ENCODE data around the gene HSP90AA1. TPM values are rescaled to one million over a fixed set of nuclear protein-coding genes. Genes with fewer than 3 reads are reported as not detected.
"Not testable (repeated sequence)": the region's sequence is repeated elsewhere in the genome, so short reads cannot be mapped to it uniquely, and the experiment has no call there.

Gene HSP90AA1
- total and polyA plus RNA-seq, 8 donors, result 103 to 279 (median 224) TPM

- WGBS, 5 donors, result 82 to 85% (median 85%) methylated on average over 7 of the region's 7 CpGs
- peaks cover 68 to 91% (median 87%) of the 10 kb centered on the region in 4 donors for H3K36me3 ChIP-seq
- TF ChIP-seq EP300 (IDR thresholded peaks at IDR 0.05) (no peak), POLR2AphosphoS5 (IDR thresholded peaks at IDR 0.05) (no peak), POLR2A (IDR thresholded peaks at IDR 0.05) (no peak), CTCF (IDR thresholded peaks at IDR 0.05) (no peak)
These were observed 5.4 kb downstream of the HSP90AA1 start for GRCh38 chr14:102081231-102082080.

GRCh38 chr14:102080183-102081080 lies 6.4 kb downstream of the HSP90AA1 start:
- no peak for TF ChIP-seq POLR2A (IDR thresholded peaks at IDR 0.05)
- TF ChIP-seq POLR2AphosphoS5 (IDR thresholded peaks at IDR 0.05), result no peak
- no peak for TF ChIP-seq EP300 (IDR thresholded peaks at IDR 0.05)
- no peak for TF ChIP-seq CTCF (IDR thresholded peaks at IDR 0.05)
- Histone ChIP-seq H3K27me3 (no peaks in the 10 kb centered on the region), H3K36me3 (peaks cover 67 to 88% (median 83%) of the 10 kb centered on the region in 4 donors), H3K27ac (no peak overlapping the region), H3K9me3 (no peaks in the 10 kb centered on the region), H3K4me3 (no peak overlapping the region), H3K4me1 (peaks cover 23 to 43% (median 39%) of the 10 kb centered on the region in 4 donors)
- intact Hi-C loops (cut with DNase I; ENCODE audit: low total_unique reads), result no loop called here
- 77 to 84% (median 78%) methylated on average over 14 of the region's 14 CpGs for WGBS, 5 donors
- DNase-seq, result no peak

More at GRCh38 chr14:102081231-102082080, 5.4 kb downstream of the HSP90AA1 start:
- intact Hi-C loops (cut with DNase I; ENCODE audit: low total_unique reads), result no loop called here
- no peak for DNase-seq
- Histone ChIP-seq H3K9me3 (no peaks in the 10 kb centered on the region), H3K27me3 (no peaks in the 10 kb centered on the region), H3K27ac (no peak overlapping the region), H3K4me1 (peaks cover 27 to 49% (median 43%) of the 10 kb centered on the region in 4 donors), H3K4me3 (peak overlapping the region in 1 of 4 donors; percentile 71)

GRCh38 chr14:102079700-102079979 lies 7.2 kb downstream of the HSP90AA1 start:
- Histone ChIP-seq H3K27ac (no peak overlapping the region), H3K27me3 (no peaks in the 10 kb centered on the region), H3K4me3 (no peak overlapping the region), H3K4me1 (peaks cover 17 to 35% (median 31%) of the 10 kb centered on the region in 4 donors), H3K9me3 (no peaks in the 10 kb centered on the region), H3K36me3 (peaks cover 60 to 80% (median 76%) of the 10 kb centered on the region in 4 donors)
- no peak for DNase-seq
- intact Hi-C loops (cut with DNase I; ENCODE audit: low total_unique reads), result no loop called here
- TF ChIP-seq EP300 (IDR thresholded peaks at IDR 0.05) (no peak), POLR2A (IDR thresholded peaks at IDR 0.05) (no peak)

GRCh38 chr14:102078831-102079699 lies 7.8 kb downstream of the HSP90AA1 start:
- intact Hi-C loops (cut with DNase I; ENCODE audit: low total_unique reads), result no loop called here
- no peak overlapping the region for H3K4me3 ChIP-seq
- peaks cover 12 to 29% (median 25%) of the 10 kb centered on the region in 4 donors for H3K4me1 ChIP-seq
- TF ChIP-seq POLR2AphosphoS5 (IDR thresholded peaks at IDR 0.05), result no peak
- no peak for TF ChIP-seq EP300 (IDR thresholded peaks at IDR 0.05)
- TF ChIP-seq POLR2A (IDR thresholded peaks at IDR 0.05), result no peak
- no peak for TF ChIP-seq CTCF (IDR thresholded peaks at IDR 0.05)
- no peaks in the 10 kb centered on the region for H3K9me3 ChIP-seq
- no peak overlapping the region for H3K27ac ChIP-seq
- H3K27me3 ChIP-seq, result no peaks in the 10 kb centered on the region
- WGBS, 5 donors, result 91 to 94% (median 92%) methylated on average over 10 of the region's 10 CpGs
- peaks cover 54 to 74% (median 70%) of the 10 kb centered on the region in 4 donors for H3K36me3 ChIP-seq
- no peak for DNase-seq

- intact Hi-C loops (cut with DNase I; ENCODE audit: low total_unique reads); DNase-seq; H3K4me3 ChIP-seq; H3K27me3 ChIP-seq; H3K9me3 ChIP-seq; H3K27ac ChIP-seq: not testable (repeated sequence)
- peaks cover 49 to 67% (median 63%) of the 10 kb centered on the region in 4 donors for H3K36me3 ChIP-seq
- peaks cover 9 to 22% (median 18%) of the 10 kb centered on the region in 4 donors for H3K4me1 ChIP-seq
- 89 to 96% (median 93%) methylated on average over 11 of the region's 11 CpGs for WGBS, 5 donors
These were observed 8.5 kb downstream of the HSP90AA1 start for GRCh38 chr14:102078361-102078791.
